Spleen (tissue), 7 donors: ENCODE measurements around the gene C10orf90.

Source experiments
- CTCF ChIP-seq, 11 experiments: fragments of 200-600 bp in 7 of 11; fragments of 450-650 bp in 4 of 11; sonication (generic) in 4 of 11; IDR thresholded peaks in 8 of 11; conservative IDR thresholded peaks in 3 of 11; 1 replicate in 7 of 11; 2 replicates in 4 of 11; pipeline versions ENCODE4 v1.4.0 to v1.8.0; 2016 to 2021; ENCODE audit warnings: antibody characterized with exemption in 11 of 11, inconsistent platforms in 4 of 11, mild to moderate bottlenecking in 1 of 11
- POLR2A ChIP-seq, 3 donors: fragments of 450-650 bp; IDR thresholded peaks; one replicate each; pipeline ENCODE4 v1.5.1; 2017; ENCODE audit warnings: antibody characterized with exemption in 3 of 3, mild to moderate bottlenecking in 1 of 3
- POLR2AphosphoS5 ChIP-seq, 3 donors: sonication (generic); formaldehyde crosslinking; IDR thresholded peaks; one replicate each; pipeline ENCODE4 v1.5.1; 2017; ENCODE audit warnings: antibody characterized with exemption in 3 of 3
- donor health status: DM: no; HTN: no; CAD: no; lungs with moderate emphysema.
- donor health status: DM: no; HTN: no; CAD: no.
- donor health status: DM: no; HTN: no; CAD: no.

GRCh38 chr10:126481181-126481580 is 189.3 kb downstream of the C10orf90 start:
- no peak for TF ChIP-seq POLR2A (IDR thresholded peaks at IDR 0.05)
- no peak for TF ChIP-seq CTCF (IDR thresholded peaks at IDR 0.05 in 8 of 11, conservative IDR thresholded peaks at IDR 0.05 in 3 of 11)
- no peak for TF ChIP-seq POLR2AphosphoS5 (IDR thresholded peaks at IDR 0.05)
